GM12878 (cell line): Measurements from ENCODE around the gene CCL19.

ENCODE experiments used
- CHD2 ChIP-seq: IDR thresholded peaks from 2 replicates; pipeline ENCODE4 v1.6.1; 2011; ENCODE audit warnings: low read depth, low read length, improper control_type of control experiment, borderline replicate concordance
- CTCF ChIP-seq, 3 experiments: IDR thresholded peaks in 2 of 3; conservative IDR thresholded peaks in 1 of 3; 2 replicates each; pipeline ENCODE4 v1.5.1; 2011; ENCODE audit warnings: low read depth in 3 of 3, low read length in 3 of 3, mild to moderate bottlenecking in 3 of 3, control low read depth in 2 of 3, moderate library complexity in 2 of 3, inconsistent platforms in 1 of 3, mixed read lengths in 1 of 3; ENCODE audit not compliant: control insufficient read depth in 2 of 3, insufficient read depth in 1 of 3; ENCODE audit errors: extremely low read depth in 1 of 3
- FOXM1 ChIP-seq: IDR thresholded peaks from 2 replicates; pipeline ENCODE4 v1.6.1; 2012; ENCODE audit warnings: low read depth, mild to moderate bottlenecking, inconsistent platforms, low read length, moderate library complexity
- MAX ChIP-seq: IDR thresholded peaks from 2 replicates; pipeline ENCODE4 v1.6.1; 2012; ENCODE audit warnings: low read depth, low read length, improper control_type of control experiment
- MTA3 ChIP-seq: IDR thresholded peaks from 2 replicates; pipeline ENCODE4 v1.6.1; 2012; ENCODE audit warnings: low read length, inconsistent platforms, borderline replicate concordance
- POLR2AphosphoS5 ChIP-seq: IDR thresholded peaks from 2 replicates; pipeline ENCODE4 v1.6.1; 2011; ENCODE audit warnings: mild to moderate bottlenecking, low read length, inconsistent platforms
- SIN3A ChIP-seq: IDR thresholded peaks from 2 replicates; pipeline ENCODE4 v1.6.1; 2012; ENCODE audit warnings: low read depth, low read length, improper control_type of control experiment
- SMAD1 ChIP-seq: fragments of 450-650 bp; IDR thresholded peaks from 2 replicates; pipeline ENCODE4 v1.6.1; 2018; ENCODE audit warnings: mild to moderate bottlenecking, low read depth; ENCODE audit not compliant: partially characterized antibody
- TBL1XR1 ChIP-seq: IDR thresholded peaks from 2 replicates; pipeline ENCODE4 v1.6.1; 2012; ENCODE audit warnings: low read depth, low read length, improper control_type of control experiment

- TF ChIP-seq MTA3 (no peak), SMAD1 (no peak), CTCF (IDR thresholded peaks at IDR 0.05 in 2 of 3, conservative IDR thresholded peaks at IDR 0.05 in 1 of 3; ENCODE audit: control insufficient read depth in 2 of 3, extremely low read depth in 1 of 3, insufficient read depth in 1 of 3, low read depth in 3 of 3, low read length in 3 of 3) (no peak), TBL1XR1 (no peak), POLR2AphosphoS5 (no peak), CHD2 (no peak), FOXM1 (no peak), SIN3A (no peak), MAX (no peak)
Observed at GRCh38 chr9:34717996-34718614, 27.0 kb upstream of the CCL19 start.
